Peyer's patch (tissue), 4 donors: ENCODE measurements around the gene GPR89B.
"Not testable (repeated sequence)": the region's sequence is repeated elsewhere in the genome, so short reads cannot be mapped to it uniquely, and the experiment has no call there.

Source experiments
- POLR2A ChIP-seq, 2 donors: fragments of 450-650 bp; IDR thresholded peaks; one replicate each; pipeline ENCODE4 v1.5.1; 2017; ENCODE audit warnings: antibody characterized with exemption in 2 of 2, mild to moderate bottlenecking in 2 of 2, moderate library complexity in 2 of 2
- TF ChIP-seq, protein P1 (sequence below), 6 experiments: fragments of 450-650 bp in 4 of 6; fragments of 200-600 bp in 2 of 6; sonication (generic) in 1 of 6; IDR thresholded peaks; one replicate each; pipeline ENCODE4 v1.5.1; 2017 to 2019; ENCODE audit warnings: antibody characterized with exemption in 6 of 6, mild to moderate bottlenecking in 3 of 6, moderate library complexity in 1 of 6

DNA sequence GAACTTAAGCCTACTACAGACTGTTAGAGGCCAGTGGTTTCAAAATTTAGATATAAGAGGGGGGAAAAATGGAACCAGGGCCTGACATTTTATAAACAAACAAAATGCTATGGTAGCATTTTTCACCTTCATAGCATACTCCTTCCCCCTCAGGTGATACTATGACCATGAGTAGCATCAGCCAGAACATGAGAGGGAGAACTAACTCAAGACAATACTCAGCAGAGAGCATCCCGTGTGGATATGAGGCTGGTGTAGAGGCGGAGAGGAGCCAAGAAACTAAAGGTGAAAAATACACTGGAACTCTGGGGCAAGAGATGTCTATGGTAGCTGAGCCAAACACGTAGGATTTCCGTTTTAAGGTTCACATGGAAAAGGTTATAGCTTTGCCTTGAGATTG, 64.7 kb downstream of the GPR89B start:
- TF ChIP-seq, protein P1, sequence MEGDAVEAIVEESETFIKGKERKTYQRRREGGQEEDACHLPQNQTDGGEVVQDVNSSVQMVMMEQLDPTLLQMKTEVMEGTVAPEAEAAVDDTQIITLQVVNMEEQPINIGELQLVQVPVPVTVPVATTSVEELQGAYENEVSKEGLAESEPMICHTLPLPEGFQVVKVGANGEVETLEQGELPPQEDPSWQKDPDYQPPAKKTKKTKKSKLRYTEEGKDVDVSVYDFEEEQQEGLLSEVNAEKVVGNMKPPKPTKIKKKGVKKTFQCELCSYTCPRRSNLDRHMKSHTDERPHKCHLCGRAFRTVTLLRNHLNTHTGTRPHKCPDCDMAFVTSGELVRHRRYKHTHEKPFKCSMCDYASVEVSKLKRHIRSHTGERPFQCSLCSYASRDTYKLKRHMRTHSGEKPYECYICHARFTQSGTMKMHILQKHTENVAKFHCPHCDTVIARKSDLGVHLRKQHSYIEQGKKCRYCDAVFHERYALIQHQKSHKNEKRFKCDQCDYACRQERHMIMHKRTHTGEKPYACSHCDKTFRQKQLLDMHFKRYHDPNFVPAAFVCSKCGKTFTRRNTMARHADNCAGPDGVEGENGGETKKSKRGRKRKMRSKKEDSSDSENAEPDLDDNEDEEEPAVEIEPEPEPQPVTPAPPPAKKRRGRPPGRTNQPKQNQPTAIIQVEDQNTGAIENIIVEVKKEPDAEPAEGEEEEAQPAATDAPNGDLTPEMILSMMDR (IDR thresholded peaks at IDR 0.05) = not testable (repeated sequence)
- TF ChIP-seq POLR2A (IDR thresholded peaks at IDR 0.05) = not testable (repeated sequence)
